Measurements from ENCODE around the gene RSF1.

DNA sequence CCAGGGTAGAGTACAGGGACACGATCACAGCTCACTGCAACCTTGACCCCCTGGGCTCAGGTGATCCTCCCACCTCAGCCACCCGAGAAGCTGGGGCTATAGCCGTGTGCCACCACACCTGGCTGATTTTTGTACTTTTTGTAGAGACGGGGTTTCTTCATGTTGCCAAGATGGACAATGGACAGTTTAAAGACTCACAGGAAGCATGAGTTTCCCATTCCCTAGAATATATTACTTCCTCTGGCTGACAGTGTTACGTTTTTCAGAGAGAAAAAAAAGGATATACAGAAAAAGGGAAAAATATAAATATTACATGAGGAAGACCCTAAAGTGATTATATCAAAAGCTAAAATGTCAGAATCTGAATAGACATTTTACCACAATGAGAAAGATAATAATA is 72.3 kb downstream of the RSF1 start:
- no peak for TF ChIP-seq POLR2A (IDR thresholded peaks at IDR 0.05)
- TF ChIP-seq, protein P1, sequence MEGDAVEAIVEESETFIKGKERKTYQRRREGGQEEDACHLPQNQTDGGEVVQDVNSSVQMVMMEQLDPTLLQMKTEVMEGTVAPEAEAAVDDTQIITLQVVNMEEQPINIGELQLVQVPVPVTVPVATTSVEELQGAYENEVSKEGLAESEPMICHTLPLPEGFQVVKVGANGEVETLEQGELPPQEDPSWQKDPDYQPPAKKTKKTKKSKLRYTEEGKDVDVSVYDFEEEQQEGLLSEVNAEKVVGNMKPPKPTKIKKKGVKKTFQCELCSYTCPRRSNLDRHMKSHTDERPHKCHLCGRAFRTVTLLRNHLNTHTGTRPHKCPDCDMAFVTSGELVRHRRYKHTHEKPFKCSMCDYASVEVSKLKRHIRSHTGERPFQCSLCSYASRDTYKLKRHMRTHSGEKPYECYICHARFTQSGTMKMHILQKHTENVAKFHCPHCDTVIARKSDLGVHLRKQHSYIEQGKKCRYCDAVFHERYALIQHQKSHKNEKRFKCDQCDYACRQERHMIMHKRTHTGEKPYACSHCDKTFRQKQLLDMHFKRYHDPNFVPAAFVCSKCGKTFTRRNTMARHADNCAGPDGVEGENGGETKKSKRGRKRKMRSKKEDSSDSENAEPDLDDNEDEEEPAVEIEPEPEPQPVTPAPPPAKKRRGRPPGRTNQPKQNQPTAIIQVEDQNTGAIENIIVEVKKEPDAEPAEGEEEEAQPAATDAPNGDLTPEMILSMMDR (IDR thresholded peaks at IDR 0.05): no peak
